HG02973 (cell line): Measurements from ENCODE around the gene PANK1.

Source experiments
- ATAC-seq: cut with Tn5 transposase; IDR thresholded peaks from one replicate; pipeline ENCODE4 v1.9.1; 2021; ENCODE audit warnings: moderate library complexity; ENCODE audit not compliant: unreplicated experiment

PANK1 gene

GRCh38 chr10:89652806-89653370 is 7.8 kb upstream of the PANK1 start:
- ATAC-seq: no peak

DNA sequence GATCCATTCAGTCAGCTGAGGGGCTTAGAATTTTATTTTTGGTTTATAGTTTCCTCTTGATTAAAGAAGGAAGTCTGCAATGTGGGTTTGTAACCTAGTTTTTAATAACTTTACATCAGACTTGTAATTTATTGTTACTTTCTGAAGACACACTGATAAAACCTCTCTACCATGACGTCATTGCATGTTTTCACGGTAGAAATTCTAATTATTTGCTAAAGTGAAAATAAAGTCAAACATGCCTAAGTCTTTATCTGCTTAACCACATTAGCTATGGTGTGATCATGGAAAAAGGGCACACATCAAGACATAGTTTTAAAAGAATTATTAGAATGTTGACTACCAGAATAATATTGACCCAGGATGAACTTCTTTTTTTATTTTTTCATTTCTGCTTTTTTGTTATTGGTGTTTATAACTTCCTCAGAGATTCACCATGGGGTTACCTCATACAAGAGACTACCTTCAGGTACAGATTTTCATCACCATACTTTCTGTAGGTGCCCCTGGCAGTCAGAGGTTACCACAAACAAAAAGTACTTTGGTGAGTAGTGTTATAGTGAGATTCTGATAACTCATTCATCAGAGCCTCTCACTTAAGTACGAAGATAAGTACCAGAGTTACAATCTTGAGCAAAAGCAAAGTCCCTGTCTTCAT is 7.0 kb upstream of the PANK1 start:
- peak; percentile 49 for ATAC-seq

DNA sequence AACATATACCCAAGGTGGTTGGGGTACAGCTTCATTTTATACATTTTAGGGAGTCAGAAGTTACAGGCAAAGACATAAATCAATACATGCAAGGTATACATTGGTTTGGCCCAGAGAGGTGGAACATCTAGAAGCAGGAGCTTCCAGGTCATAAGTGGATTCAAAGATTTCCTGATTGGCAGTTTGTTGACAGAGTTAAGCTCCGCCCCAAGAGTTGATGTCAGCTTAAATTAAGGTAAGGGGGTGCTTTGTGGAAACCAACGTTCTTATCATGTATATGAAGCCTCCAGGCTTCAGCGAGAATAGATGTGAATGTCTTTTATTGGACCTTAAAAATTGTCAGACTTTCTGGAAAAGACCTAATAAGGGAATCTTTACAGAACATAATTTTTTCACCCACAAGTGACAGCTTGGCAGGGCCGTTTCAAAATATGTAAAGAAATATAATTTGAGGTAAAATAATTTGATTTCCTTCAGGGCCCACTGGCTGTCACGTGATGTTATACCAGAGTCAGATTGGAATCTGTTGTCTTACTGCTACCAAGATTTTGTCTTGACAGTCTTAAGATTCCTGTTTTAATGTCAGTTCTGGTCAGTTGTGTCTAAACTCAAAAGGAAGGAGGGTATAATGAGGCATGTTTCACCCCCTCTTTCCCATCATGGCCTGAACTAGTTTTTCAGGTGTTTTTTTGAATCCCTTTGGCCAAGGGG is 6.3 kb upstream of the PANK1 start:
- ATAC-seq: no peak

GRCh38 chr10:89649051-89649450 is 4.0 kb upstream of the PANK1 start:
- no peak for ATAC-seq

DNA sequence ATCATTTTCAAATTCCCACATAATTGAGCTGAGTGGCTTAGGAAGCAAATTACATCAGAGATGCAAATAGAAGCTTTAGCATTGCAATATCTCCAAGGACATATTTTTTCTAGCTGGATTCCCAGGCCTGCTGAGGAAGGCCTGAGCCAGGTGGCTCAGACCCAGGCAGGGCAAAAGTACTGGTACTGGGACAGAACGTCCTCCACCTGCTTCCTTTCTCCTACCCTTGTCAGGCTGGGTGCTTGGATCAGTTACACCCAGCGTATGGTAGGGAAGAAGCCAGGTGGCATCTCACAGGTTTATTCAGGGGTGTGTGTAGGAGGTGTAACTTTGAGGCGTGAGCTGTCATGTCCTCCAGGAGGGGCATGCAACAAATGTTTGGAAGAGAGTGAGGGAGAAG is 3.0 kb upstream of the PANK1 start:
- no peak for ATAC-seq

DNA sequence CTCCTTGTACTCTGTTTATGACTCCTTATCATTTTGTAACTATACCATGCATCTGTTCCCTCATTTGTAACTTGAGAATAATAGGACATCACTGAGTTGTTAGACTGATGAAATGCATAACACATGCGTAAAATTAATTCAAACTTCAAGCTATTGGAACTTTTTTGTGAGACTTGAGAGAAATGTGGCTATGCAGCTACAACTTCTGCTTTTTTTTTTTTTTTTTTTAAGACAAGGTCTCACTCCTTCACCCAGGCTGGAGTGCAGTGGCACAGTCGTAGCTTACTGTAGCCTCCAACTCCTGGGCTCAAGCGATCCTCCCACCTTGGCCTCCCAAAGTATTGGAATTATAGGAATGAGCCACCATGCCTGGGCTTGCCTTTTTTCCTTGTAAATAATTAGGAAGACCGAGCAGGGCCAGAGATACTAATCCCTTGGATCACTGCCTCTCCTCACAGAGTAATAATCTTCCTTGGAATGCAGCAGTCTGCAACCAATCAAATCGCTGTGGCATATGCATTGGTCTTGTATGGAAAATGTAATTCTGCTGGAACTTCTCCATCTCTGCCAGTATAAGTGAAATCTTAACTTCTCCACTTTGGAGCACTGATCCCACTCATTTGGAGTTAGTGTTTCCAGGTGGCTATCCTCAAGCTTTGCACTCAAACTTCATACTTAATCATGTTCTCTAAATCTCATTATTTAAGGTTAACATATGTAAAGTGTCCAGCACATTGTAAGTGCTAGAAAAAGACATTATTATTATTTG is 2.0 kb upstream of the PANK1 start:
- ATAC-seq: no peak

- ATAC-seq: no peak
Observed at GRCh38 chr10:89645742-89646172, 715 bp upstream of the PANK1 start.

GRCh38 chr10:89644691-89644966 is 413 bp downstream of the PANK1 start:
- peak; percentile 30 for ATAC-seq

- peak; percentile 88 for ATAC-seq
Observed at GRCh38 chr10:89643812-89644690, 991 bp downstream of the PANK1 start.

DNA sequence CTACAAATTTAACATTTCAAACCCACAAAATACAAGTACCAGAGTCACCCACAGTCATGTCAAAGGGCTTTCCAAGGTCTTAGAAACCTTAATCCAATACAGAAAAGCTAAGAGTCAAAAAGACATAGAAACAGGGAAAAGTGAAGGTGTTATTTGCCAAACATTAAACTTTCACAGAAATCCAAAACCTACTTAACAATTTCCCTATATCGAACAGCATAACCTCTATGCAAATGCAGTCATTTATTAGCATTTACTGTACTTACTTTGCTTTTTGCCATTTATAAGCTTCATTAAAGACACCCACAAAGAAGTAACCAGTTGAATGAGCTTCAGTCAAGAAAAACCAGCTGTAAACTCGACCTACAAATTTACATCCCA is 1.6 kb downstream of the PANK1 start:
- ATAC-seq: no peak

- ATAC-seq: no peak
Observed at GRCh38 chr10:89642193-89642592, 2.8 kb downstream of the PANK1 start.

- ATAC-seq: no peak
Observed at GRCh38 chr10:89640241-89640640, 4.8 kb downstream of the PANK1 start.

- no peak for ATAC-seq
Observed at GRCh38 chr10:89639326-89639725, 5.7 kb downstream of the PANK1 start.

DNA sequence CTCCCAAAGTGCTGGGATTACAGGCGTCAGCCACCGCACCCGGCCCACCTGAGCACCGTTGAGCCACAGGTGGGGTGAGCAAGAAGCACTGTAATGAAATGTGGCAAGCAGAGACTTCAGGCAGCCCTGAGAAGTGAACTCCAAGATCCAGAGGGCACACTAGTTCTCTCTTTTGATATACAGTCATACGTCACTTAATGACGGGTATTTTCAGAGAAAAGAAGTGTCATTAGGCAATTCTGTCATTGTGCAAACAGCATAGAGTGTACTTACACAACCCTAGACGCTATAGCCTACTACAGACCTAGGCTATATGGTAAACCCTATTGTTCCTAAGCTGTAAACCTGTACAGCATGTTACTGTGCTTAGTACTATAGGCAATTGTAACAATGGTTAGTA is 7.9 kb downstream of the PANK1 start:
- no peak for ATAC-seq

- ATAC-seq: no peak
Observed at GRCh38 chr10:89634637-89635036, 10.4 kb downstream of the PANK1 start.

- ATAC-seq: no peak
Observed at GRCh38 chr10:89633484-89633883, 11.6 kb downstream of the PANK1 start.

GRCh38 chr10:89632824-89633223 is 12.2 kb downstream of the PANK1 start:
- ATAC-seq: no peak

- ATAC-seq: no peak
Observed at GRCh38 chr10:89627830-89628229, 17.2 kb downstream of the PANK1 start.

- ATAC-seq: no peak
Observed at GRCh38 chr10:89625041-89625765, 19.8 kb downstream of the PANK1 start.

DNA sequence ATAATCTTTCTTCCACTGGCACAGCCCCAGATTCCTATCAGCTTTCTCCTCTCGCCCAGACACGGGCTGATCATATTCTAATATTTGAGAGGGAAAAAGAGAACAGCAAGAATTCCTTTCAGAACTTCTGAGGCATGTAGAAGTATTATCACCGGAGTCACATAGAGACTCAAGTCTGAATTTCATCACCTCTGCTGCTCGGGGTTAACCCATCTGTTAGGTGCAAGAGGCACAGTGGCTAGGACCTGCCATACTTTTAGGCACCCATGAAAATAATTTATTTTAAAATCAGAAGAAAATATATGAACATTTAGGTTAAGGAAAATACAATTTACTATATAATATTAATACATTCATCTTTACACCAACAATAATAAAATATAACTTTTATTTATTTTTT is 21.0 kb downstream of the PANK1 start:
- ATAC-seq: no peak
